ENCODE results near the gene HSD17B8. TPM values are rescaled to one million over a fixed set of nuclear protein-coding genes. Genes with fewer than 3 reads are reported as not detected.

The HSD17B8 gene
- total RNA-seq, 3 donors from 2014 or later (not counting 1 experiment from before 2014, with no cell fraction given), result 5.4 to 7.7 (median 6.8) TPM

GRCh38 chr6:33160096-33160495, 44.4 kb upstream of the HSD17B8 start:
- Mint-ChIP-seq H3K4me1 (peaks cover 10 to 12% of the 10 kb centered on the region in 2 donors), H3K4me3 (no peak overlapping the region), H3K27me3 (ENCODE audit: low read depth in 2 of 2) (peaks cover 0 to 9% of the 10 kb centered on the region in 2 donors), H3K27ac (no peak overlapping the region), H3K9me3 (no peaks in the 10 kb centered on the region), H3K36me3 (no peaks in the 10 kb centered on the region)
- Histone ChIP-seq H3K9me3 (ENCODE audit: control insufficient read depth, insufficient read depth, low read length) (no peaks in the 10 kb centered on the region), H3K27ac (ENCODE audit: low read length) (no peak overlapping the region), H3K27me3 (ENCODE audit: control insufficient read depth, insufficient read depth, low read length) (no peaks in the 10 kb centered on the region), H3K4me3 (ENCODE audit: low read length) (no peak overlapping the region), H3K4me1 (ENCODE audit: control insufficient read depth, insufficient read depth, low read length) (peaks cover 12% of the 10 kb centered on the region), H3K36me3 (ENCODE audit: control insufficient read depth, insufficient read depth, low read length) (no peaks in the 10 kb centered on the region)
- ATAC-seq (no peak), DNase-seq (no peak)
- intact Hi-C loops (cut with micrococcal nuclease), result no loop called here
- 92% methylated on average over 11 of the region's 11 CpGs for WGBS (ENCODE audit: insufficient coverage)
- TF ChIP-seq CTCF (IDR thresholded peaks at IDR 0.05), result no peak

GRCh38 chr6:33160728-33161344, 43.6 kb upstream of the HSD17B8 start:
- Mint-ChIP-seq H3K9me3 (no peaks in the 10 kb centered on the region), H3K27ac (peak overlapping the region in 1 of 2 donors; percentile 90), H3K27me3 (ENCODE audit: low read depth in 2 of 2) (peaks cover 0 to 9% of the 10 kb centered on the region in 2 donors), H3K4me1 (peaks cover 10 to 12% of the 10 kb centered on the region in 2 donors), H3K4me3 (peak overlapping the region; percentile 94), H3K36me3 (no peaks in the 10 kb centered on the region)
- no peaks in the 10 kb centered on the region for H3K9me3 ChIP-seq (ENCODE audit: control insufficient read depth, insufficient read depth, low read length)
- DNase-seq, result no peak
- H3K27me3 ChIP-seq (ENCODE audit: control insufficient read depth, insufficient read depth, low read length), result no peaks in the 10 kb centered on the region
- H3K36me3 ChIP-seq (ENCODE audit: control insufficient read depth, insufficient read depth, low read length), result no peaks in the 10 kb centered on the region
- TF ChIP-seq CTCF (IDR thresholded peaks at IDR 0.05), result no peak
- peaks cover 12% of the 10 kb centered on the region for H3K4me1 ChIP-seq (ENCODE audit: control insufficient read depth, insufficient read depth, low read length)
- ATAC-seq, result no peak
- H3K4me3 ChIP-seq (ENCODE audit: low read length), result no peak overlapping the region
- no peak overlapping the region for H3K27ac ChIP-seq (ENCODE audit: low read length)
- WGBS (ENCODE audit: insufficient coverage), result 69% methylated on average over 13 of the region's 13 CpGs
- intact Hi-C loops (cut with micrococcal nuclease), result loop anchor here (1.0 kb wide), 2 partner anchors 36 to 87 kb away; no protein-coding TSS in a partner anchor

- H3K4me3 ChIP-seq (ENCODE audit: low read length), result peak overlapping the region; percentile 44
- no peaks in the 10 kb centered on the region for H3K9me3 Mint-ChIP-seq
- no peaks in the 10 kb centered on the region for H3K9me3 ChIP-seq (ENCODE audit: control insufficient read depth, insufficient read depth, low read length)
- peaks cover 12% of the 10 kb centered on the region for H3K4me1 ChIP-seq (ENCODE audit: control insufficient read depth, insufficient read depth, low read length)
- H3K4me3 Mint-ChIP-seq, result peak overlapping the region; percentile 94
- H3K27me3 ChIP-seq (ENCODE audit: control insufficient read depth, insufficient read depth, low read length), result no peaks in the 10 kb centered on the region
- H3K27ac Mint-ChIP-seq, result peak overlapping the region in 1 of 2 donors; percentile 90
- intact Hi-C loops (cut with micrococcal nuclease), result loop anchor here (1.0 kb wide), 2 partner anchors 36 to 87 kb away; no protein-coding TSS in a partner anchor
- peak; percentile 84 to 87 for DNase-seq
- peaks cover 0 to 9% of the 10 kb centered on the region in 2 donors for H3K27me3 Mint-ChIP-seq (ENCODE audit: low read depth in 2 of 2)
- ATAC-seq, result peak; percentile 93 to 99 (median 99)
- no peaks in the 10 kb centered on the region for H3K36me3 ChIP-seq (ENCODE audit: control insufficient read depth, insufficient read depth, low read length)
- WGBS (ENCODE audit: insufficient coverage), result 9% methylated on average over 56 of the region's 58 CpGs
- H3K36me3 Mint-ChIP-seq, result no peaks in the 10 kb centered on the region
- no peak overlapping the region for H3K27ac ChIP-seq (ENCODE audit: low read length)
- peaks cover 10 to 12% of the 10 kb centered on the region in 2 donors for H3K4me1 Mint-ChIP-seq
- TF ChIP-seq CTCF (IDR thresholded peaks at IDR 0.05), result peak; percentile 89
These were observed 42.8 kb upstream of the HSD17B8 start for GRCh38 chr6:33161354-33162331.

All from natural killer cell (primary cell).